ENCODE data around the gene GSK3B. TPM values are rescaled to one million over a fixed set of nuclear protein-coding genes. Genes with fewer than 3 reads are reported as not detected.

The GSK3B gene
- total and polyA plus RNA-seq, 2 experiments from 2014 or later: 29.0 to 45.3 TPM

DNA sequence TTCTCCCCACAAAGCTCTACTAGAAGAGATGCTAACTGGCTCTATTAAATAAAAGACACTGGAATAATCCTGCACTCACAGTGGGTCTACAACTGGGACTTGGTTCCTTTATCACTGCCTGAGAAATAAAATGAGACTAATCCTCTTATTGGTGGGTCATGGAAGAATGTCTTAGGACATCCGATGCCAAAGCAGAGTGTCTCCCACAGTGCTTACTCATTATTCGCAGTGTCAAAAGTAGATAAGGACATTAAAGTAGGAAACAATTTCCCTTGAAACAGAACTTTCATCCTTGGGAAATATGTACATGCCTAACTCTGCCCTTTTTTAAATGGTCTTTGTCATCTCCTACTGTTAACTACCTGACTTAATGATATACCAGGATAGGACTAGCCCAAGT, 71.5 kb downstream of the GSK3B start:
- H3K9me2 ChIP-seq (ENCODE audit: insufficient read depth): no peaks in the 10 kb centered on the region
- no peaks in the 10 kb centered on the region for H3K9me3 Mint-ChIP-seq
- ATAC-seq (no peak), DNase-seq (ENCODE audit: low spot score) (no peak)
- H3K27me3 Mint-ChIP-seq (ENCODE audit: insufficient read depth, low read depth, poor library complexity): no peaks in the 10 kb centered on the region
- no peak overlapping the region for H3K27ac Mint-ChIP-seq
- H4K20me1 ChIP-seq (replicated peaks; ENCODE audit: insufficient read depth): peaks cover 35% of the 10 kb centered on the region
- H2AFZ ChIP-seq: no peak overlapping the region
- no peak overlapping the region for H3K4me3 ChIP-seq
- H3K4me1 Mint-ChIP-seq: peaks cover 22% of the 10 kb centered on the region
- no peak overlapping the region for H3K4me2 ChIP-seq
- H3F3A ChIP-seq (replicated peaks; ENCODE audit: low read depth): no peaks in the 10 kb centered on the region
- H3K4me3 Mint-ChIP-seq: no peak overlapping the region
- TF ChIP-seq ZNF114 (CRISPR knock-in tag; IDR thresholded peaks at IDR 0.05) (no peak), CREB1 (CRISPR knock-in tag; IDR thresholded peaks at IDR 0.05; ENCODE audit: low read depth) (no peak), EZH2 (IDR thresholded peaks at IDR 0.05; ENCODE audit: low read depth, unreplicated experiment) (no peak), NANOG (IDR thresholded peaks at IDR 0.05; ENCODE audit: borderline replicate concordance) (no peak), STAT1 (IDR thresholded peaks at IDR 0.05; ENCODE audit: unreplicated experiment) (no peak), EZH2phosphoT487 (IDR thresholded peaks at IDR 0.05; ENCODE audit: unreplicated experiment) (no peak), POLR2AphosphoS5 (IDR thresholded peaks at IDR 0.05; ENCODE audit: low read depth) (no peak), JUNB (IDR thresholded peaks at IDR 0.05; ENCODE audit: unreplicated experiment) (no peak), ZNF331 (CRISPR knock-in tag; IDR thresholded peaks at IDR 0.05; ENCODE audit: low read depth) (no peak)
- TF ChIP-seq, protein P1, sequence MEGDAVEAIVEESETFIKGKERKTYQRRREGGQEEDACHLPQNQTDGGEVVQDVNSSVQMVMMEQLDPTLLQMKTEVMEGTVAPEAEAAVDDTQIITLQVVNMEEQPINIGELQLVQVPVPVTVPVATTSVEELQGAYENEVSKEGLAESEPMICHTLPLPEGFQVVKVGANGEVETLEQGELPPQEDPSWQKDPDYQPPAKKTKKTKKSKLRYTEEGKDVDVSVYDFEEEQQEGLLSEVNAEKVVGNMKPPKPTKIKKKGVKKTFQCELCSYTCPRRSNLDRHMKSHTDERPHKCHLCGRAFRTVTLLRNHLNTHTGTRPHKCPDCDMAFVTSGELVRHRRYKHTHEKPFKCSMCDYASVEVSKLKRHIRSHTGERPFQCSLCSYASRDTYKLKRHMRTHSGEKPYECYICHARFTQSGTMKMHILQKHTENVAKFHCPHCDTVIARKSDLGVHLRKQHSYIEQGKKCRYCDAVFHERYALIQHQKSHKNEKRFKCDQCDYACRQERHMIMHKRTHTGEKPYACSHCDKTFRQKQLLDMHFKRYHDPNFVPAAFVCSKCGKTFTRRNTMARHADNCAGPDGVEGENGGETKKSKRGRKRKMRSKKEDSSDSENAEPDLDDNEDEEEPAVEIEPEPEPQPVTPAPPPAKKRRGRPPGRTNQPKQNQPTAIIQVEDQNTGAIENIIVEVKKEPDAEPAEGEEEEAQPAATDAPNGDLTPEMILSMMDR (conservative IDR thresholded peaks at IDR 0.05; ENCODE audit: low read depth in 2 of 2): no peak
- TF ChIP-seq, protein P2, sequence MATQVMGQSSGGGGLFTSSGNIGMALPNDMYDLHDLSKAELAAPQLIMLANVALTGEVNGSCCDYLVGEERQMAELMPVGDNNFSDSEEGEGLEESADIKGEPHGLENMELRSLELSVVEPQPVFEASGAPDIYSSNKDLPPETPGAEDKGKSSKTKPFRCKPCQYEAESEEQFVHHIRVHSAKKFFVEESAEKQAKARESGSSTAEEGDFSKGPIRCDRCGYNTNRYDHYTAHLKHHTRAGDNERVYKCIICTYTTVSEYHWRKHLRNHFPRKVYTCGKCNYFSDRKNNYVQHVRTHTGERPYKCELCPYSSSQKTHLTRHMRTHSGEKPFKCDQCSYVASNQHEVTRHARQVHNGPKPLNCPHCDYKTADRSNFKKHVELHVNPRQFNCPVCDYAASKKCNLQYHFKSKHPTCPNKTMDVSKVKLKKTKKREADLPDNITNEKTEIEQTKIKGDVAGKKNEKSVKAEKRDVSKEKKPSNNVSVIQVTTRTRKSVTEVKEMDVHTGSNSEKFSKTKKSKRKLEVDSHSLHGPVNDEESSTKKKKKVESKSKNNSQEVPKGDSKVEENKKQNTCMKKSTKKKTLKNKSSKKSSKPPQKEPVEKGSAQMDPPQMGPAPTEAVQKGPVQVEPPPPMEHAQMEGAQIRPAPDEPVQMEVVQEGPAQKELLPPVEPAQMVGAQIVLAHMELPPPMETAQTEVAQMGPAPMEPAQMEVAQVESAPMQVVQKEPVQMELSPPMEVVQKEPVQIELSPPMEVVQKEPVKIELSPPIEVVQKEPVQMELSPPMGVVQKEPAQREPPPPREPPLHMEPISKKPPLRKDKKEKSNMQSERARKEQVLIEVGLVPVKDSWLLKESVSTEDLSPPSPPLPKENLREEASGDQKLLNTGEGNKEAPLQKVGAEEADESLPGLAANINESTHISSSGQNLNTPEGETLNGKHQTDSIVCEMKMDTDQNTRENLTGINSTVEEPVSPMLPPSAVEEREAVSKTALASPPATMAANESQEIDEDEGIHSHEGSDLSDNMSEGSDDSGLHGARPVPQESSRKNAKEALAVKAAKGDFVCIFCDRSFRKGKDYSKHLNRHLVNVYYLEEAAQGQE (IDR thresholded peaks at IDR 0.05; ENCODE audit: unreplicated experiment): no peak
- TF ChIP-seq, protein P3, sequence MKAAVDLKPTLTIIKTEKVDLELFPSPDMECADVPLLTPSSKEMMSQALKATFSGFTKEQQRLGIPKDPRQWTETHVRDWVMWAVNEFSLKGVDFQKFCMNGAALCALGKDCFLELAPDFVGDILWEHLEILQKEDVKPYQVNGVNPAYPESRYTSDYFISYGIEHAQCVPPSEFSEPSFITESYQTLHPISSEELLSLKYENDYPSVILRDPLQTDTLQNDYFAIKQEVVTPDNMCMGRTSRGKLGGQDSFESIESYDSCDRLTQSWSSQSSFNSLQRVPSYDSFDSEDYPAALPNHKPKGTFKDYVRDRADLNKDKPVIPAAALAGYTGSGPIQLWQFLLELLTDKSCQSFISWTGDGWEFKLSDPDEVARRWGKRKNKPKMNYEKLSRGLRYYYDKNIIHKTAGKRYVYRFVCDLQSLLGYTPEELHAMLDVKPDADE (IDR thresholded peaks at IDR 0.05): no peak
- TF ChIP-seq, protein P4, sequence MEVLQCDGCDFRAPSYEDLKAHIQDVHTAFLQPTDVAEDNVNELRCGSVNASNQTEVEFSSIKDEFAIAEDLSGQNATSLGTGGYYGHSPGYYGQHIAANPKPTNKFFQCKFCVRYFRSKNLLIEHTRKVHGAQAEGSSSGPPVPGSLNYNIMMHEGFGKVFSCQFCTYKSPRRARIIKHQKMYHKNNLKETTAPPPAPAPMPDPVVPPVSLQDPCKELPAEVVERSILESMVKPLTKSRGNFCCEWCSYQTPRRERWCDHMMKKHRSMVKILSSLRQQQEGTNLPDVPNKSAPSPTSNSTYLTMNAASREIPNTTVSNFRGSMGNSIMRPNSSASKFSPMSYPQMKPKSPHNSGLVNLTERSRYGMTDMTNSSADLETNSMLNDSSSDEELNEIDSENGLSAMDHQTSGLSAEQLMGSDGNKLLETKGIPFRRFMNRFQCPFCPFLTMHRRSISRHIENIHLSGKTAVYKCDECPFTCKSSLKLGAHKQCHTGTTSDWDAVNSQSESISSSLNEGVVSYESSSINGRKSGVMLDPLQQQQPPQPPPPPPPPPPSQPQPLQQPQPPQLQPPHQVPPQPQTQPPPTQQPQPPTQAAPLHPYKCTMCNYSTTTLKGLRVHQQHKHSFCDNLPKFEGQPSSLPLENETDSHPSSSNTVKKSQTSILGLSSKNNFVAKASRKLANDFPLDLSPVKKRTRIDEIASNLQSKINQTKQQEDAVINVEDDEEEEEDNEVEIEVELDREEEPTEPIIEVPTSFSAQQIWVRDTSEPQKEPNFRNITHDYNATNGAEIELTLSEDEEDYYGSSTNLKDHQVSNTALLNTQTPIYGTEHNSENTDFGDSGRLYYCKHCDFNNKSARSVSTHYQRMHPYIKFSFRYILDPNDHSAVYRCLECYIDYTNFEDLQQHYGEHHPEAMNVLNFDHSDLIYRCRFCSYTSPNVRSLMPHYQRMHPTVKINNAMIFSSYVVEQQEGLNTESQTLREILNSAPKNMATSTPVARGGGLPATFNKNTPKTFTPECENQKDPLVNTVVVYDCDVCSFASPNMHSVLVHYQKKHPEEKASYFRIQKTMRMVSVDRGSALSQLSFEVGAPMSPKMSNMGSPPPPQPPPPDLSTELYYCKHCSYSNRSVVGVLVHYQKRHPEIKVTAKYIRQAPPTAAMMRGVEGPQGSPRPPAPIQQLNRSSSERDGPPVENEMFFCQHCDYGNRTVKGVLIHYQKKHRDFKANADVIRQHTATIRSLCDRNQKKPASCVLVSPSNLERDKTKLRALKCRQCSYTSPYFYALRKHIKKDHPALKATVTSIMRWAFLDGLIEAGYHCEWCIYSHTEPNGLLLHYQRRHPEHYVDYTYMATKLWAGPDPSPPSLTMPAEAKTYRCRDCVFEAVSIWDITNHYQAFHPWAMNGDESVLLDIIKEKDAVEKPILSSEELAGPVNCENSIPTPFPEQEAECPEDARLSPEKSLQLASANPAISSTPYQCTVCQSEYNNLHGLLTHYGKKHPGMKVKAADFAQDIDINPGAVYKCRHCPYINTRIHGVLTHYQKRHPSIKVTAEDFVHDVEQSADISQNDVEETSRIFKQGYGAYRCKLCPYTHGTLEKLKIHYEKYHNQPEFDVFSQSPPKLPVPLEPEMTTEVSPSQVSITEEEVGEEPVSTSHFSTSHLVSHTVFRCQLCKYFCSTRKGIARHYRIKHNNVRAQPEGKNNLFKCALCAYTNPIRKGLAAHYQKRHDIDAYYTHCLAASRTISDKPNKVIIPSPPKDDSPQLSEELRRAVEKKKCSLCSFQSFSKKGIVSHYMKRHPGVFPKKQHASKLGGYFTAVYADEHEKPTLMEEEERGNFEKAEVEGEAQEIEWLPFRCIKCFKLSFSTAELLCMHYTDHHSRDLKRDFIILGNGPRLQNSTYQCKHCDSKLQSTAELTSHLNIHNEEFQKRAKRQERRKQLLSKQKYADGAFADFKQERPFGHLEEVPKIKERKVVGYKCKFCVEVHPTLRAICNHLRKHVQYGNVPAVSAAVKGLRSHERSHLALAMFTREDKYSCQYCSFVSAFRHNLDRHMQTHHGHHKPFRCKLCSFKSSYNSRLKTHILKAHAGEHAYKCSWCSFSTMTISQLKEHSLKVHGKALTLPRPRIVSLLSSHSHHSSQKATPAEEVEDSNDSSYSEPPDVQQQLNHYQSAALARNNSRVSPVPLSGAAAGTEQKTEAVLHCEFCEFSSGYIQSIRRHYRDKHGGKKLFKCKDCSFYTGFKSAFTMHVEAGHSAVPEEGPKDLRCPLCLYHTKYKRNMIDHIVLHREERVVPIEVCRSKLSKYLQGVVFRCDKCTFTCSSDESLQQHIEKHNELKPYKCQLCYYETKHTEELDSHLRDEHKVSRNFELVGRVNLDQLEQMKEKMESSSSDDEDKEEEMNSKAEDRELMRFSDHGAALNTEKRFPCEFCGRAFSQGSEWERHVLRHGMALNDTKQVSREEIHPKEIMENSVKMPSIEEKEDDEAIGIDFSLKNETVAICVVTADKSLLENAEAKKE (CRISPR knock-in tag; IDR thresholded peaks at IDR 0.05): no peak
- peaks cover 100% of the 10 kb centered on the region for H3K79me2 ChIP-seq (replicated peaks; ENCODE audit: insufficient read depth)
- peaks cover 20% of the 10 kb centered on the region for H3K4me1 ChIP-seq (ENCODE audit: insufficient read depth)
- H3K27me3 ChIP-seq (ENCODE audit: insufficient read depth): no peaks in the 10 kb centered on the region
- no peaks in the 10 kb centered on the region; the same call in 2 of the 3 replicates for H3K36me3 Mint-ChIP-seq (ENCODE audit: low read depth)
- H3K36me3 ChIP-seq (ENCODE audit: insufficient read depth): no peaks in the 10 kb centered on the region
- no peak overlapping the region for H3K27ac ChIP-seq (ENCODE audit: low read depth)

Data from GM23338 (cell line).